Neural crest cell (in vitro differentiated cells): Measurements from ENCODE around the gene BRD7. TPM values are rescaled to one million over a fixed set of nuclear protein-coding genes. Genes with fewer than 3 reads are reported as not detected.

Source experiments
- DNase-seq: peaks from one replicate; pipeline ENCODE4 v3.0.0; 2021; ENCODE audit warnings: low read depth, mixed read lengths, low spot score
- H3K27ac Mint-ChIP-seq: one replicate; pipeline ENCODE4 v1.8.0; 2021; ENCODE audit warnings: mild to moderate bottlenecking, mixed read lengths; ENCODE audit not compliant: unreplicated experiment
- H3K27me3 Mint-ChIP-seq: 2 replicates; pipeline ENCODE4 v1.8.0; 2021; ENCODE audit warnings: low read depth, mild to moderate bottlenecking, mixed read lengths
- H3K36me3 Mint-ChIP-seq: 2 replicates; pipeline ENCODE4 v1.8.0; 2021; ENCODE audit warnings: low read depth, mild to moderate bottlenecking, mixed read lengths
- H3K4me1 Mint-ChIP-seq: 2 replicates; pipeline ENCODE4 v1.8.0; 2021; ENCODE audit warnings: mixed read lengths
- H3K4me3 Mint-ChIP-seq: one replicate; pipeline ENCODE4 v1.8.0; 2021; ENCODE audit warnings: mild to moderate bottlenecking, mixed read lengths
- H3K9me3 Mint-ChIP-seq: 2 replicates; pipeline ENCODE4 v1.8.0; 2021; ENCODE audit warnings: mixed read lengths
- long read RNA-seq: library from polyadenylated mRNA; unstranded; transcript quantifications from one replicate; pipeline ENCODE4 v2.0.0, GENCODE V29; 2020
- total RNA-seq: library from RNA; stranded (reverse); gene quantifications from 2 replicates; pipeline ENCODE4 v1.2.1, GENCODE V29; 2021
- TF ChIP-seq, protein P1 (sequence below): fragments of 200-600 bp; sonication (generic); conservative IDR thresholded peaks from 2 replicates; pipeline ENCODE4 v1.5.0; 2021; ENCODE audit warnings: antibody characterized with exemption, mild to moderate bottlenecking

The BRD7 gene
- 130 and 163 TPM in 2 replicates for total RNA-seq
- long read RNA-seq, full-length matches to known transcripts, result 5 of 33 reads
- long read RNA-seq, partial matches to known transcripts, result 19 of 33 reads
- long read RNA-seq, other reads (novel, unspliced or antisense), result 9 of 33 reads

DNA sequence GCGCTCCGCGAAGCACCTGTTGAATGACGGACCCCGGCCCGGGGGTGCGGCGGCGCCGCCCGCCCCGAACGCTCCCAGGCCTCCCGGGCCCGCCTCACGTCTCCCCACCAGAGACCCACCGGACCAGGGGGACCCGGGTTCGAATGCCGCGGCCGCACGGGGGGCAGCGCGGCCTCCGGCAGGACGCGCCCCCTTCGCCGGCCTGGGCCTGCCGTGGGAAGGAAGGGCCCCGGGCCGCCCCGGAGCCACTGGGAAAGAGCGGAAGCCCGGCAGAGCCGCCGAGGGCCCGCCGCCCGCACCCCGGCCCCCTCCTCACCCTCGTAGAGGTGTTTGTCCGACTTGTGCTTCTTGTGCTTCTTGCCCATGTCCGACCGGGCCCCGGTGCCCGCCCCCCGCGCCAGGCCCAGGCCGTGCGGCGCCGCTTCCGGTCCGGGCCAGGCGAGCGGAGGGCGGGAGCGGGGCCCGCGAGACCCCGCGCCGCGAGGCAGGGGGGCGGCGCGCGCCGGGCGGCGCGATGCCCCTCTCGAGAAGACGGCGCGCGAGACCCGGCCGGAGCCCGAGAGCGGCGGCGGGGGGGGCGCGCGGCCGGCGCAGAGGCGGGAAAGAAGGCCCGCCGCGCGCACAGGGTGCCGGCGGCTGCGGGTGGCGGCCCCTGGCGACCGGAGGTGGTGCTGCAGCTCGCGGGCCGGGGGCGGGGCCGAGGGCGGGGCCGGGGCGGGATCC, at the start of gene BRD7:
Gene BRD7, minus strand, starts transcription at position 579 of the 723 bp plus-strand sequence. Its CDS starts 214 bp downstream, at position 365.
- Mint-ChIP-seq H3K4me3 (peak within 1 kb of the TSS; percentile 90), H3K9me3 (peaks cover 2% of the 10 kb centered on the region), H3K27me3 (no peaks in the 10 kb centered on the region), H3K27ac (peak within 1 kb of the TSS; percentile 93), H3K4me1 (peaks cover 48% of the 10 kb centered on the region), H3K36me3 (peaks cover 4% of the 10 kb centered on the region)
- DNase-seq, result peak; percentile 72
- TF ChIP-seq, protein P1, sequence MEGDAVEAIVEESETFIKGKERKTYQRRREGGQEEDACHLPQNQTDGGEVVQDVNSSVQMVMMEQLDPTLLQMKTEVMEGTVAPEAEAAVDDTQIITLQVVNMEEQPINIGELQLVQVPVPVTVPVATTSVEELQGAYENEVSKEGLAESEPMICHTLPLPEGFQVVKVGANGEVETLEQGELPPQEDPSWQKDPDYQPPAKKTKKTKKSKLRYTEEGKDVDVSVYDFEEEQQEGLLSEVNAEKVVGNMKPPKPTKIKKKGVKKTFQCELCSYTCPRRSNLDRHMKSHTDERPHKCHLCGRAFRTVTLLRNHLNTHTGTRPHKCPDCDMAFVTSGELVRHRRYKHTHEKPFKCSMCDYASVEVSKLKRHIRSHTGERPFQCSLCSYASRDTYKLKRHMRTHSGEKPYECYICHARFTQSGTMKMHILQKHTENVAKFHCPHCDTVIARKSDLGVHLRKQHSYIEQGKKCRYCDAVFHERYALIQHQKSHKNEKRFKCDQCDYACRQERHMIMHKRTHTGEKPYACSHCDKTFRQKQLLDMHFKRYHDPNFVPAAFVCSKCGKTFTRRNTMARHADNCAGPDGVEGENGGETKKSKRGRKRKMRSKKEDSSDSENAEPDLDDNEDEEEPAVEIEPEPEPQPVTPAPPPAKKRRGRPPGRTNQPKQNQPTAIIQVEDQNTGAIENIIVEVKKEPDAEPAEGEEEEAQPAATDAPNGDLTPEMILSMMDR, result peak; percentile 62

DNA sequence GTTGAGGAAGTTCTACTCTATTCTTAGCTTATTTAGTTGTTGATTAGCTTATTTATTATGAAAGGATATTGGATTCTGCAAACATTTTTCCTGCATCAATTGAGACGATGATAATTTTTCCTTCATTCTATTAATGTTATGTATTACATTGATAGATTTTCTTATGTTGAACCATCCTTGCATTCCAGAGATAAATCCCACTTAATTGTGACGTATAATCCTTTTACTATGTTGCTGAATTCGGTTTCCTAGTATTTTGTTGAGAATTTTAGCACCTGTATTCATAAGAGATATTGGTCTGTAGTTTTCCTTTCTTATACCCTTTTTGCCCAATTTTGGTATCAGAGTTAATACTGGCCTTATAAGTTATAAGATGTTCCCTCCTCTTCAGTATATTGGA, 47.6 kb upstream of the BRD7 start:
- Mint-ChIP-seq H3K4me1 (no peaks in the 10 kb centered on the region), H3K27ac (no peak overlapping the region), H3K9me3 (peaks cover 33% of the 10 kb centered on the region)

DNA sequence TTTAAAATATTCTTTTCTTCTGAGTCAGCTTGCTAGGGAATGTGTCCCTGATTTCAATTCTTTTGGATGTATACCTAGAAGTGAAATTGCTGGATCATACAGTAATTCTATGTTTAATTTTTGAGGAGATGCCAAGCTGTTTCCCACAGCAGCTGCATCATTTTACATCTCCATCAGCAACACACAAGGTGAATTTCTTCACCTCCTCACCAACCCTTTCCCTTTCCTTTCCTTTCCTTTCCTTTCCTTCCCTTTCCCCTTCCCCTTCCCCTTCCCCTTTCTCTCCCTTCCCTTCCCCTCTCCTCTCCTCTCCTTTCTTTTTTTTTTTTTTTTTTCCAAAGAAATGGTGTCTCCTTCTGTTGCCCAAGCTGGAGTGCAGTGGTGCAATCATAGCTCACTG, 45.4 kb upstream of the BRD7 start:
- TF ChIP-seq, protein P1, result no peak
- H3K9me3 Mint-ChIP-seq, result peaks cover 21% of the 10 kb centered on the region
- DNase-seq, result no peak
- H3K4me3 Mint-ChIP-seq, result no peak overlapping the region
- no peaks in the 10 kb centered on the region for H3K4me1 Mint-ChIP-seq
- H3K36me3 Mint-ChIP-seq, result peaks cover 4% of the 10 kb centered on the region
- no peaks in the 10 kb centered on the region for H3K27me3 Mint-ChIP-seq
- no peak overlapping the region for H3K27ac Mint-ChIP-seq

More for the DNA sequence above, 47.6 kb upstream of the BRD7 start:
- TF ChIP-seq, protein P1, result no peak
- H3K36me3 Mint-ChIP-seq, result peaks cover 17% of the 10 kb centered on the region
- DNase-seq, result no peak
- H3K4me3 Mint-ChIP-seq, result no peak overlapping the region
- H3K27me3 Mint-ChIP-seq, result no peaks in the 10 kb centered on the region

DNA sequence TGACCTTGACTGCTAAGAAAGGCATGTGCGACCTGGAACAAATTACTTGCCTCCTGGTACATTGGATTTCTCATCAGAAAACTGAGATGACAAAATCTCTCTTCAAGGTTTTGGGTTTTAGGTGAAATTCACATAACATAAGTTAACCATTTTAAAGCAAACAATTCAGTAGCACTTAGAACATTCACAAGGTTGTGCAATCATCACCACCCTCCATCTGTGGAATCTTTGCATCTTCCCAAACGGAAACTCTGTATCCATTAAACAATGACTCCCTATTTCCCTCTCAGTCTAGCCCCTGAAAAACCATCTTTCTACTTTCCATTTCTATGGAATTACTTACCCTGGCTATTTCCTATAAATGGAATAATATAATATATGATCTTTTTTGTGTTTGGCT, 42.2 kb upstream of the BRD7 start:
- Mint-ChIP-seq H3K27ac (no peak overlapping the region), H3K4me1 (peaks cover 6% of the 10 kb centered on the region), H3K4me3 (no peak overlapping the region), H3K9me3 (peaks cover 9% of the 10 kb centered on the region), H3K27me3 (no peaks in the 10 kb centered on the region), H3K36me3 (no peaks in the 10 kb centered on the region)
- no peak for DNase-seq
- TF ChIP-seq, protein P1, result no peak

DNA sequence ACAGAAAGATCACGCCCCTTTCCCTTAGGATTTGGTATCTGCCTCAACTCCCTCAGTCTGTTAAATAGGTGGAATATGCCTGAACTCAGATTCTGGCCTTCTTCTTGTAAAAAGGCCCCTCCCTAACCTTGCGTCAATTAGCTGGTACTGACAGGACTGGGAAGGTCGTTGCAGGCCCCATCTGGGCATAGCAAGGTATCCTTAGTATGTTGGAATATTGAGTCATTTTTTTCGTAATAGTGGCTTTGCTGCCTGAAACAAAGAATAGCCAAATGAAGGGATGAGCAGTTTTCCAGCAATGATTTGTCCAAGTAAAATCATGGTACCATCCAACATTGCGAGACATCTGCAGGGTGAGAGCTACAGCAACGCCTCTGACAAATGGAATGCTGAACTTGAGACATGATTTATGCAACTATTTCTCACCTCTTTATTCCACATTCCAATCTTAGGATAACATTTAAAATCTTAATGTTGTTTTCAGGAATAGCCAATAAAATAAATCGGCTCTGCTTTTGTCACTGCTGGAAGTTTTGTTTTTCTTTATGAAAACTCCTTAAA, 39.3 kb upstream of the BRD7 start:
- Mint-ChIP-seq H3K36me3 (no peaks in the 10 kb centered on the region), H3K27ac (no peak overlapping the region), H3K4me1 (peaks cover 6% of the 10 kb centered on the region), H3K9me3 (peaks cover 7% of the 10 kb centered on the region), H3K27me3 (no peaks in the 10 kb centered on the region), H3K4me3 (no peak overlapping the region)
- TF ChIP-seq, protein P1, result no peak
- no peak for DNase-seq
